OCI-LY7 (cell line): ENCODE results near the gene TRIM14. TPM values are rescaled to one million over a fixed set of nuclear protein-coding genes. Genes with fewer than 3 reads are reported as not detected.

Source experiments
- BruUV-seq: library from RNA; stranded (reverse); fragments of 400-500 nt; replicated peaks from 2 replicates; lab custom pipeline; 2021; lab: Mats Ljungman, UMichigan
- CTCF ChIA-PET: fragments of 300-600 bp; sonication (Branson Sonifier 250); formaldehyde crosslinking; loops from one replicate; lab custom pipeline; 2022; ENCODE audit warnings: antibody characterized with exemption; ENCODE audit not compliant: unreplicated experiment; lab: Charles Lee
- POLR2A ChIA-PET: fragments of 300-600 bp; sonication (Branson Sonifier 250); formaldehyde crosslinking; loops from one replicate; lab custom pipeline; 2022; ENCODE audit warnings: antibody characterized with exemption; lab: Charles Lee
- DNase-seq: peaks from one replicate; pipeline ENCODE4 v3.0.0-alpha.2; 2015; ENCODE audit warnings: low spot score
- H2AFZ ChIP-seq: fragments of 200-600 bp; sonication (generic), shearing (Covaris generic); 2 replicates; pipeline ENCODE4 v1.6.1; 2014; ENCODE audit warnings: mild to moderate bottlenecking, antibody characterized with exemption, low read length, moderate library complexity
- H3K27ac ChIP-seq: fragments of 200-600 bp; sonication (generic); 2 replicates; pipeline ENCODE4 v1.5.1; 2014; ENCODE audit warnings: mixed run types, low read depth, mild to moderate bottlenecking, moderate library complexity, low read length, inconsistent platforms; ENCODE audit not compliant: poor library complexity, severe bottlenecking
- H3K36me3 ChIP-seq: fragments of 200-600 bp; sonication (generic); 2 replicates; pipeline ENCODE4 v1.6.1; 2014; ENCODE audit warnings: mild to moderate bottlenecking, antibody characterized with exemption, low read length, moderate library complexity, mixed read lengths; ENCODE audit not compliant: insufficient read depth
- H3K4me1 ChIP-seq: fragments of 200-600 bp; sonication (generic); 2 replicates; pipeline ENCODE4 v1.5.1; 2014; ENCODE audit warnings: mild to moderate bottlenecking, low read length; ENCODE audit not compliant: insufficient read depth, poor library complexity, severe bottlenecking
- H3K4me2 ChIP-seq: fragments of 200-600 bp; sonication (generic); 2 replicates; pipeline ENCODE4 v1.6.1; 2014; ENCODE audit warnings: mild to moderate bottlenecking, low read length
- H3K4me3 ChIP-seq: fragments of 200-600 bp; sonication (generic); 2 replicates; pipeline ENCODE4 v1.5.1; 2014; ENCODE audit warnings: mild to moderate bottlenecking, low read depth, low read length; ENCODE audit not compliant: poor library complexity, severe bottlenecking
- H3K79me2 ChIP-seq: fragments of 200-600 bp; sonication (generic); 2 replicates; pipeline ENCODE4 v1.6.1; 2016; ENCODE audit warnings: low read depth, mild to moderate bottlenecking, low read length, moderate library complexity, mixed read lengths; ENCODE audit not compliant: insufficient read depth
- H3K9me2 ChIP-seq: fragments of 200-600 bp; sonication (generic); 2 replicates; pipeline ENCODE4 v1.6.1; 2016; ENCODE audit warnings: mild to moderate bottlenecking, low read length, mixed read lengths; ENCODE audit not compliant: insufficient read depth
- H3K9me3 ChIP-seq: fragments of 200-600 bp; sonication (generic); 2 replicates; pipeline ENCODE4 v1.6.1; 2014; ENCODE audit warnings: mild to moderate bottlenecking, mixed run types, low read length, mixed read lengths
- H4K20me1 ChIP-seq: fragments of 200-600 bp; sonication (generic); 2 replicates; pipeline ENCODE4 v1.6.1; 2014; ENCODE audit warnings: mild to moderate bottlenecking, antibody characterized with exemption, low read length, moderate library complexity, mixed read lengths; ENCODE audit not compliant: insufficient read depth
- CTCF ChIP-seq: fragments of 200-600 bp; sonication (generic); conservative IDR thresholded peaks from 2 replicates; pipeline ENCODE4 v1.5.1; 2014; ENCODE audit warnings: mild to moderate bottlenecking, antibody characterized with exemption, low read length, moderate library complexity, mixed read lengths
- EZH2phosphoT487 ChIP-seq: fragments of 200-600 bp; sonication (generic); IDR thresholded peaks from 2 replicates; pipeline ENCODE4 v1.6.1; 2018; ENCODE audit warnings: low read depth, borderline replicate concordance, mild to moderate bottlenecking, mixed run types, antibody characterized with exemption, low read length, moderate library complexity, mixed read lengths
- intact Hi-C: fragments of 100-400 bp; cut with micrococcal nuclease; formaldehyde crosslinking; loops from one replicate; pipeline ENCODE4 v1.10.0; 2022; ENCODE audit not compliant: unreplicated experiment
- total RNA-seq, 2 experiments: library from RNA; depleted of rRNA in 1 of 2; stranded (reverse); fragments of >200 nt in 1 of 2; shearing (Covaris generic) in 1 of 2; gene quantifications; 2 replicates each; pipeline ENCODE4 v1.2.3, GENCODE V29; 2014 to 2022

Gene TRIM14
- total RNA-seq, 2 experiments from 2014 or later = 21.4 to 26.0 TPM

DNA sequence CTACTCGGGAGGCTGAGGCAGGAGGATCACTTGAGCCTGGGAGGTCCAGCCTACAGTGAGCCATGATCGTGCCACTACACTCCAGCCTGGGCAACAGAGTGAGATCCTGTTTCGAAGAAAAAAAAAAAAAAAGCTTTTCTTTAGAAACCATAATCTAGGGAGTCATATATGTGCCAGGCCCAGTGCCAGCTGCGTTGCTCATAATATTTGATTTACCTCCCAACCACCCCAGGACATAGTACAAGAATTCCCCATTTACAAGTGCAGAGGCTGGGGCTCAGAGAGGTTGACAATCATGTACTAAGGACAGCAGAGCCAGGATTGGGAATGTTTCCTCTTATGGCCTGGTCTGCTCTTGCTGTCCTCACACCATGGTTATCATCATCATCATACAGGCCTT, 25.1 kb upstream of the TRIM14 start:
- no peak for DNase-seq
- Histone ChIP-seq H3K4me2 (no peak overlapping the region), H3K36me3 (no peaks in the 10 kb centered on the region), H4K20me1 (no peaks in the 10 kb centered on the region), H3K4me1 (no peaks in the 10 kb centered on the region), H3K79me2 (no peaks in the 10 kb centered on the region), H2AFZ (no peak overlapping the region), H3K9me3 (no peaks in the 10 kb centered on the region), H3K4me3 (no peak overlapping the region), H3K27ac (no peak overlapping the region), H3K9me2 (no peaks in the 10 kb centered on the region)
- no TSS peak for BruUV-seq
- ChIA-PET POLR2A (interaction anchor here (0.6 kb wide), 1 partner anchor 24 kb away, joined by 3 read pairs; no protein-coding TSS in a partner anchor), CTCF (interaction anchor here (0.6 kb wide), 1 partner anchor 104 kb away, joined by 5 read pairs; no protein-coding TSS in a partner anchor)
- intact Hi-C loops = no loop called here
- TF ChIP-seq EZH2phosphoT487 (no peak), CTCF (no peak)

DNA sequence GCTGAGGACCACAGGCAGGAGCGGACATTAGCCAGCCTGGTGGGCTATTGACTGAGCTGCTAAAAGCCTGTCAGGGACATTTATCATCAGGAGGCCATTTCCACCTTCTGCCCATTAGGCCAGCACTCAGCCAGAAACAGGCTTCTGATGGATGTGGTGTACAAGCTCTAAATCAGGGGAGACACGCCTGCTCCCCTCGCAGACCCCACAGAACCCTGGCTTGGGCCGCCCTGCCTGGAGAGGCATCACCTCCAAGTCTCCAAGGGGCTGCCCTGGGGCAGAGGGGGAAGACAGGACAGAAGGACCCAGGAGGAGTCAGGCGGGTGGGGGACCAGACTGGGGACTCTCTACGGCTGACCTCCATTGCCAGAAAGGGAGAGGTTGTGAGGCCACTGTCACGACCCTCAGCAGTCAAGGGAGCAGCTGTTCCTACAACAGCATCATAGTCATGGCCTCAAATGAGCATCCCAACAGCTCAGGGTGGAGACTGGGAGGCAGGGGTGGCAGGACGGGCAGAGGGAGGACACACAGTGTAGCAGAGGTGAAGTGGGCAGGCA, 24.0 kb upstream of the TRIM14 start:
- ChIA-PET CTCF (no interaction called here), POLR2A (interaction anchor here (0.6 kb wide), 1 partner anchor 78 kb away, joined by 6 read pairs; no protein-coding TSS in a partner anchor)
- H3K27ac ChIP-seq = no peak overlapping the region

More for the DNA sequence above, 24.0 kb upstream of the TRIM14 start:
- no peak for TF ChIP-seq CTCF
- TF ChIP-seq EZH2phosphoT487 = no peak
- H3K36me3 ChIP-seq = no peaks in the 10 kb centered on the region
- intact Hi-C loops = no loop called here
- H3K9me3 ChIP-seq = no peaks in the 10 kb centered on the region
- no peaks in the 10 kb centered on the region for H3K79me2 ChIP-seq
- no peak overlapping the region for H3K4me3 ChIP-seq
- no peak overlapping the region for H3K4me2 ChIP-seq
- no peak overlapping the region for H2AFZ ChIP-seq
- no peak for DNase-seq
- no peaks in the 10 kb centered on the region for H3K4me1 ChIP-seq
- BruUV-seq = no TSS peak
- H4K20me1 ChIP-seq = no peaks in the 10 kb centered on the region
- no peaks in the 10 kb centered on the region for H3K9me2 ChIP-seq
